Suprapubic skin (tissue), 4 donors: Measurements from ENCODE around the gene MIPOL1. TPM values are rescaled to one million over a fixed set of nuclear protein-coding genes. Genes with fewer than 3 reads are reported as not detected.

Experiments
- DNase-seq, 2 donors: peaks; one replicate each; pipeline ENCODE4 v3.0.0-alpha.2; 2019; ENCODE audit warnings: low spot score in 2 of 2
- H3K27ac ChIP-seq: fragments of 200-600 bp; sonication (generic); one replicate; pipeline ENCODE4 v1.5.1; 2019
- H3K27me3 ChIP-seq: fragments of 200-600 bp; sonication (generic); one replicate; pipeline ENCODE4 v1.5.1; 2019
- H3K36me3 ChIP-seq: fragments of 200-600 bp; sonication (generic); one replicate; pipeline ENCODE4 v1.5.1; 2019
- H3K4me1 ChIP-seq: fragments of 200-600 bp; sonication (generic); one replicate; pipeline ENCODE4 v1.5.1; 2019
- H3K4me3 ChIP-seq: fragments of 200-600 bp; sonication (generic); one replicate; pipeline ENCODE4 v1.5.1; 2019; ENCODE audit warnings: mild to moderate bottlenecking
- H3K9me3 ChIP-seq: fragments of 200-600 bp; sonication (generic); one replicate; pipeline ENCODE4 v1.5.1; 2019
- EP300 ChIP-seq: sonication (generic); formaldehyde crosslinking; IDR thresholded peaks from one replicate; pipeline ENCODE4 v1.6.1; 2017; ENCODE audit warnings: antibody characterized with exemption
- POLR2A ChIP-seq, 2 donors: fragments of 450-650 bp; IDR thresholded peaks; one replicate each; pipeline ENCODE4 v1.6.1; 2017; ENCODE audit warnings: antibody characterized with exemption in 2 of 2, mild to moderate bottlenecking in 2 of 2, moderate library complexity in 2 of 2
- POLR2AphosphoS5 ChIP-seq, 3 donors: sonication (generic); formaldehyde crosslinking; IDR thresholded peaks; one replicate each; pipeline ENCODE4 v1.6.1; 2017; ENCODE audit warnings: antibody characterized with exemption in 3 of 3
- WGBS: methylation state at CpG from one replicate; pipeline ENCODE4 v1.1.5; 2018; 5-methylcytosine and 5-hydroxymethylcytosine counted together
- total RNA-seq, 4 donors: library from RNA; depleted of rRNA; stranded (reverse); fragments of >200 nt; gene quantifications; one replicate each; pipeline ENCODE4 v1.1.0, GENCODE V29; 2016
- TF ChIP-seq, protein P1 (sequence below), 2 donors: fragments of 200-600 bp in 1 of 2; fragments of 450-650 bp in 1 of 2; sonication (generic) in 1 of 2; IDR thresholded peaks; one replicate each; pipeline ENCODE4 v1.5.1; 2016 to 2019; ENCODE audit warnings: antibody characterized with exemption in 2 of 2, mild to moderate bottlenecking in 1 of 2, moderate library complexity in 1 of 2

The MIPOL1 gene
- total RNA-seq, 4 donors from 2014 or later = 3.5 to 12.7 (median 7.6) TPM

DNA sequence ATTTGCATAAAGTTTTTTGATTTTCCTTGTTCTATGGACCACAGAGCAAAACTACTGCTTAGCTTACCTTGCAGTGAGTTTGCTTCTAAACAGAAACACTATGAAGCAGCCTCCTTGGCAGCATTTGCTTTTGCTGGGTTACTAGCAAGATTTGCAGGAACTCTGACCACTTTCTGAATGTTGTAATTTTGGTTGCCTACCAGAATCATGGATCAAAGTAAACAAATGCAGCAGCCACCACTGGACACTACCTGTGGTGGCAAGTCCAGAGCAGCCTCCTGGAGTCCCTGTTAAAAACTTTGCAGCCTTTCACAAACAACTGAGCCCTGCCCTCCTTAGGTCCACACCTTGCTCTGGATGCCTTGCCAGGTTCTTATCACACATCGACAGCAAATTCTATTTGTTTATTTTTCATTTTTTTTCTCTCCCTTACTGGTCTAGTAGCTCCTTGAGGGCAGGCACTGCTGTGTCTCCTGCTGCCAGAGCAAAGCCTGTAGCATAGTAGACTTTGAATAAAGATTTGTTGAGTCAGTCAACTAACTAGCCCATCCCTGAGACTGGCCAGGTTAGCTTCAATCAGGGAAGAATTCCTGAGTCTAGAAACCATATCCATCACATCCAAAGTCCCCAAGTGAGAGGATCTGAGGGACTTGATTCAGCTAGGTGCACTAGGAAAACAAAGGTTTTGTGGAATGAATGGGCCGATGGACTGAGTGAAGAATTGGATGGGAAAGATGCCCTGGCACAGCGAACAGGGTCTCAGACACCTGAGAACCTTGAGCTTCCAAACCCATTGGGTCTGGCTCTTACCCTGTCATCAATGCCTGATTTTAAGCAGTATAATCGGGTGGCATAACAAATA lies 403.4 kb downstream of the MIPOL1 start:
- WGBS = 41% methylated on average over 4 of the region's 4 CpGs
- no peak for DNase-seq
- Histone ChIP-seq H3K4me1 (peaks cover 25% of the 10 kb centered on the region), H3K27me3 (peaks cover 100% of the 10 kb centered on the region), H3K9me3 (no peaks in the 10 kb centered on the region), H3K36me3 (no peaks in the 10 kb centered on the region), H3K27ac (no peak overlapping the region), H3K4me3 (no peak overlapping the region)
- no peak for TF ChIP-seq EP300

DNA sequence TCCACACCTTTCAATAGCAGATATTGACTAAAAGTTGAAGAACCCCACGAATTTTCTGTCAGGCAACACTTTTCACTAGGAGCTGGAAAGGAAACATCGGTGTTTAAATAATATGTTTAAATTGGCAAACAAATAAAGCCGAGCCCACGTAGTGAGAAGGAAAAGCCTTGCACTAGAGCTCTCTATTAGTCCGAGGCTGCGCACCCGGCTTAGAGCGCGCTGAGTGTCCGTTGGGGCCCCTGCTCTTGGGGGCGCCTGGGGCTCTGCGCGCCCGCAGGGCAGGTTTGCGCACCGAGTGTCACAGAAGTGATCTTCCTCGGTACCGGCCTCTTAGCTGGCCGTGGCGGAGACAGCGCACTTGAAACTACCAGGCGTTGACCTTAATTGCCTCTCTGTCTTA lies 404.1 kb downstream of the MIPOL1 start:
- WGBS = 11% methylated on average over 22 of the region's 22 CpGs
- no peak overlapping the region for H3K4me3 ChIP-seq
- peaks cover 21% of the 10 kb centered on the region for H3K4me1 ChIP-seq
- H3K9me3 ChIP-seq = no peaks in the 10 kb centered on the region
- DNase-seq = no peak
- H3K27ac ChIP-seq = no peak overlapping the region
- TF ChIP-seq, protein P1, sequence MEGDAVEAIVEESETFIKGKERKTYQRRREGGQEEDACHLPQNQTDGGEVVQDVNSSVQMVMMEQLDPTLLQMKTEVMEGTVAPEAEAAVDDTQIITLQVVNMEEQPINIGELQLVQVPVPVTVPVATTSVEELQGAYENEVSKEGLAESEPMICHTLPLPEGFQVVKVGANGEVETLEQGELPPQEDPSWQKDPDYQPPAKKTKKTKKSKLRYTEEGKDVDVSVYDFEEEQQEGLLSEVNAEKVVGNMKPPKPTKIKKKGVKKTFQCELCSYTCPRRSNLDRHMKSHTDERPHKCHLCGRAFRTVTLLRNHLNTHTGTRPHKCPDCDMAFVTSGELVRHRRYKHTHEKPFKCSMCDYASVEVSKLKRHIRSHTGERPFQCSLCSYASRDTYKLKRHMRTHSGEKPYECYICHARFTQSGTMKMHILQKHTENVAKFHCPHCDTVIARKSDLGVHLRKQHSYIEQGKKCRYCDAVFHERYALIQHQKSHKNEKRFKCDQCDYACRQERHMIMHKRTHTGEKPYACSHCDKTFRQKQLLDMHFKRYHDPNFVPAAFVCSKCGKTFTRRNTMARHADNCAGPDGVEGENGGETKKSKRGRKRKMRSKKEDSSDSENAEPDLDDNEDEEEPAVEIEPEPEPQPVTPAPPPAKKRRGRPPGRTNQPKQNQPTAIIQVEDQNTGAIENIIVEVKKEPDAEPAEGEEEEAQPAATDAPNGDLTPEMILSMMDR (IDR thresholded peaks at IDR 0.05) = no peak
- TF ChIP-seq POLR2AphosphoS5 (IDR thresholded peaks at IDR 0.05) = no peak
- no peak for TF ChIP-seq EP300
- no peak for TF ChIP-seq POLR2A (IDR thresholded peaks at IDR 0.05)
- H3K36me3 ChIP-seq = no peaks in the 10 kb centered on the region
- peaks cover 100% of the 10 kb centered on the region for H3K27me3 ChIP-seq

Other genes with a start within 250 kb of the MIPOL1 start
- gene SLC25A21, start 25.3 kb upstream of the MIPOL1 start, total RNA-seq = 1 to 10 TPM in 1 of 4 donors, not detected in 3; 2.0 TPM